GM23338 (cell line): ENCODE data around the gene SNRPN. TPM values are rescaled to one million over a fixed set of nuclear protein-coding genes. Genes with fewer than 3 reads are reported as not detected.
"Not testable (repeated sequence)": the region's sequence is repeated elsewhere in the genome, so short reads cannot be mapped to it uniquely, and the experiment has no call there.

ENCODE experiments used
- ATAC-seq: fragments of 200-7000 bp; cut with Tn5 transposase; 3 replicates; pipeline ENCODE4 v1.9.1; 2020
- DNase-seq: peaks from one replicate; pipeline ENCODE4 v3.0.0-alpha.2; 2015; ENCODE audit warnings: low spot score
- H2AFZ ChIP-seq: fragments of 200-600 bp; sonication (generic); 2 replicates; pipeline ENCODE4 v1.8.0; 2016; ENCODE audit warnings: antibody characterized with exemption, mild to moderate bottlenecking, moderate library complexity
- H3F3A ChIP-seq: fragments of 200-600 bp; sonication (generic); replicated peaks from 2 replicates; pipeline ENCODE4 v1.8.0; 2017; ENCODE audit warnings: antibody characterized with exemption, mixed run types, low read depth
- H3K27ac ChIP-seq: fragments of 200-600 bp; sonication (generic); 2 replicates; pipeline ENCODE4 v1.6.1; 2016; ENCODE audit warnings: low read depth
- H3K27me3 ChIP-seq: fragments of 200-600 bp; sonication (generic); 2 replicates; pipeline ENCODE4 v1.8.0; 2016; ENCODE audit warnings: mild to moderate bottlenecking, mixed run types, moderate library complexity; ENCODE audit not compliant: insufficient read depth
- H3K36me3 ChIP-seq: fragments of 200-600 bp; sonication (generic); 2 replicates; pipeline ENCODE4 v1.8.0; 2016; ENCODE audit warnings: mild to moderate bottlenecking; ENCODE audit not compliant: insufficient read depth
- H3K4me1 ChIP-seq: fragments of 200-600 bp; sonication (generic); 2 replicates; pipeline ENCODE4 v1.8.0; 2016; ENCODE audit warnings: mild to moderate bottlenecking, moderate library complexity; ENCODE audit not compliant: insufficient read depth
- H3K4me2 ChIP-seq: fragments of 200-600 bp; sonication (generic); 2 replicates; pipeline ENCODE4 v1.7.1; 2017; ENCODE audit warnings: mixed run types
- H3K4me3 ChIP-seq: fragments of 200-600 bp; sonication (generic); 2 replicates; pipeline ENCODE4 v1.6.1; 2016; ENCODE audit warnings: mixed run types
- H3K79me2 ChIP-seq: fragments of 200-600 bp; sonication (generic); replicated peaks from 2 replicates; pipeline ENCODE4 v1.8.0; 2017; ENCODE audit warnings: mild to moderate bottlenecking; ENCODE audit not compliant: insufficient read depth
- H3K9me2 ChIP-seq: fragments of 200-600 bp; sonication (generic); 2 replicates; pipeline ENCODE4 v1.8.0; 2017; ENCODE audit not compliant: insufficient read depth
- H4K20me1 ChIP-seq: fragments of 200-600 bp; sonication (generic); replicated peaks from 2 replicates; pipeline ENCODE4 v1.8.0; 2017; ENCODE audit warnings: mild to moderate bottlenecking; ENCODE audit not compliant: insufficient read depth
- H3K27ac Mint-ChIP-seq: 2 replicates; pipeline ENCODE4 v1.8.0; 2020; ENCODE audit warnings: inconsistent platforms, mild to moderate bottlenecking, moderate library complexity, mixed read lengths
- H3K27me3 Mint-ChIP-seq: 3 replicates; pipeline ENCODE4 v1.8.0; 2022; ENCODE audit warnings: low read depth, mild to moderate bottlenecking, moderate library complexity, mixed read lengths, inconsistent platforms; ENCODE audit not compliant: insufficient read depth, poor library complexity
- H3K36me3 Mint-ChIP-seq: 3 replicates; pipeline ENCODE4 v1.8.0; 2021; ENCODE audit warnings: low read depth, mild to moderate bottlenecking, inconsistent platforms, moderate library complexity, mixed read lengths
- H3K4me1 Mint-ChIP-seq: 3 replicates; pipeline ENCODE4 v1.8.0; 2020; ENCODE audit warnings: mild to moderate bottlenecking, inconsistent platforms, mixed read lengths
- H3K4me3 Mint-ChIP-seq: 3 replicates; pipeline ENCODE4 v1.8.0; 2021; ENCODE audit warnings: moderate library complexity, mild to moderate bottlenecking, inconsistent platforms, mixed read lengths
- H3K9me3 Mint-ChIP-seq: 3 replicates; pipeline ENCODE4 v1.8.0; 2020; ENCODE audit warnings: moderate library complexity, mild to moderate bottlenecking, inconsistent platforms, mixed read lengths
- EZH2 ChIP-seq: fragments of 200-600 bp; sonication (generic); IDR thresholded peaks from one replicate; pipeline ENCODE4 v1.8.0; 2017; ENCODE audit warnings: antibody characterized with exemption, mild to moderate bottlenecking, low read depth; ENCODE audit not compliant: unreplicated experiment
- EZH2phosphoT487 ChIP-seq: fragments of 200-600 bp; sonication (generic); IDR thresholded peaks from one replicate; pipeline ENCODE4 v1.8.1; 2018; ENCODE audit warnings: antibody characterized with exemption; ENCODE audit not compliant: unreplicated experiment
- NANOG ChIP-seq: IDR thresholded peaks from 2 replicates; pipeline ENCODE4 v1.6.1; 2016; ENCODE audit warnings: antibody characterized with exemption, borderline replicate concordance
- POLR2AphosphoS5 ChIP-seq: IDR thresholded peaks from 2 replicates; pipeline ENCODE4 v1.6.1; 2016; ENCODE audit warnings: antibody characterized with exemption, low read depth
- ZNF114 ChIP-seq: fragments of 250-450 bp; sonication (Bioruptor Pico); IDR thresholded peaks from 2 replicates; pipeline ENCODE4 v1.5.0; 2020; ENCODE audit warnings: mild to moderate bottlenecking, moderate library complexity
- polyA plus RNA-seq: library from polyadenylated mRNA; unstranded; fragments of >200 nt; fragmentation: Nextera tagmentation; extraction: Ambion mirVana; gene quantifications from 2 replicates; pipeline ENCODE4 v1.2.1, GENCODE V29; 2016
- total RNA-seq: library from RNA; depleted of rRNA; stranded (reverse); fragments of >200 nt; shearing (Covaris generic); gene quantifications from 2 replicates; pipeline ENCODE4 v1.2.3, GENCODE V29; 2014
- TF ChIP-seq, protein P1 (sequence below): fragments of 250-450 bp; sonication (Bioruptor Pico); IDR thresholded peaks from 2 replicates; pipeline ENCODE4 v1.5.0; 2020; ENCODE audit warnings: mild to moderate bottlenecking, moderate library complexity
- TF ChIP-seq, protein P2 (sequence below): IDR thresholded peaks from one replicate; pipeline ENCODE4 v1.6.1; 2018; ENCODE audit warnings: antibody characterized with exemption; ENCODE audit not compliant: unreplicated experiment

Gene SNRPN
- total and polyA plus RNA-seq, 2 experiments from 2014 or later: 919 to 966 TPM

DNA sequence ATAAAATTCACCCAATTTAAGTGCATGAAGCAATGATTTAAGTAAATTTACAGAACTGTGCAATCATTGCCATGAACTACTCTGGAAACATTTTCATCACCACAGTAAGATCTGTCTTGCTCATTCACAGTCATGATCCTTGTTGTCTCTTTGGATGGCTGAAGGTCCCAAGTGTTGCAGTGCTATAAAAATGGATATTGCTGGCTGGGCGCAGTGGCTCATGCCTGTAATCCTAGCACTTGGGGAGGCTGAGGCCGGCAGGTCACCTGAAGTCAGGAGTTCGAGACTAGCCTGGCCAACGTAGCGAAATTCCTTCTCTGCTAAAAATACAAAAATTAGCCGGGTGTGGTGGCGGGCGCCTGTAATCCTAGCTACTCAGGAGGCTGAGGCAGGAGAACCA is 17.0 kb downstream of the SNRPN start:
- H3K4me1 ChIP-seq: no peaks in the 10 kb centered on the region
- DNase-seq: no peak
- Mint-ChIP-seq H3K9me3 (peaks cover 56% of the 10 kb centered on the region), H3K36me3 (peaks cover 95% of the 10 kb centered on the region), H3K4me1 (peaks cover 26% of the 10 kb centered on the region), H3K4me3 (no peak overlapping the region), H3K27ac (no peak overlapping the region), H3K27me3 (peaks cover 15% of the 10 kb centered on the region)
- peaks cover 86% of the 10 kb centered on the region for H3K36me3 ChIP-seq
- no peaks in the 10 kb centered on the region; the same call in 1 of the 2 replicates for H3F3A ChIP-seq
- H3K27ac ChIP-seq: no peak overlapping the region
- no peak overlapping the region for H2AFZ ChIP-seq
- H3K79me2 ChIP-seq: peaks cover 100% of the 10 kb centered on the region
- H3K27me3 ChIP-seq: no peaks in the 10 kb centered on the region
- no peak for TF ChIP-seq EZH2phosphoT487
- TF ChIP-seq NANOG: no peak
- TF ChIP-seq, protein P1, sequence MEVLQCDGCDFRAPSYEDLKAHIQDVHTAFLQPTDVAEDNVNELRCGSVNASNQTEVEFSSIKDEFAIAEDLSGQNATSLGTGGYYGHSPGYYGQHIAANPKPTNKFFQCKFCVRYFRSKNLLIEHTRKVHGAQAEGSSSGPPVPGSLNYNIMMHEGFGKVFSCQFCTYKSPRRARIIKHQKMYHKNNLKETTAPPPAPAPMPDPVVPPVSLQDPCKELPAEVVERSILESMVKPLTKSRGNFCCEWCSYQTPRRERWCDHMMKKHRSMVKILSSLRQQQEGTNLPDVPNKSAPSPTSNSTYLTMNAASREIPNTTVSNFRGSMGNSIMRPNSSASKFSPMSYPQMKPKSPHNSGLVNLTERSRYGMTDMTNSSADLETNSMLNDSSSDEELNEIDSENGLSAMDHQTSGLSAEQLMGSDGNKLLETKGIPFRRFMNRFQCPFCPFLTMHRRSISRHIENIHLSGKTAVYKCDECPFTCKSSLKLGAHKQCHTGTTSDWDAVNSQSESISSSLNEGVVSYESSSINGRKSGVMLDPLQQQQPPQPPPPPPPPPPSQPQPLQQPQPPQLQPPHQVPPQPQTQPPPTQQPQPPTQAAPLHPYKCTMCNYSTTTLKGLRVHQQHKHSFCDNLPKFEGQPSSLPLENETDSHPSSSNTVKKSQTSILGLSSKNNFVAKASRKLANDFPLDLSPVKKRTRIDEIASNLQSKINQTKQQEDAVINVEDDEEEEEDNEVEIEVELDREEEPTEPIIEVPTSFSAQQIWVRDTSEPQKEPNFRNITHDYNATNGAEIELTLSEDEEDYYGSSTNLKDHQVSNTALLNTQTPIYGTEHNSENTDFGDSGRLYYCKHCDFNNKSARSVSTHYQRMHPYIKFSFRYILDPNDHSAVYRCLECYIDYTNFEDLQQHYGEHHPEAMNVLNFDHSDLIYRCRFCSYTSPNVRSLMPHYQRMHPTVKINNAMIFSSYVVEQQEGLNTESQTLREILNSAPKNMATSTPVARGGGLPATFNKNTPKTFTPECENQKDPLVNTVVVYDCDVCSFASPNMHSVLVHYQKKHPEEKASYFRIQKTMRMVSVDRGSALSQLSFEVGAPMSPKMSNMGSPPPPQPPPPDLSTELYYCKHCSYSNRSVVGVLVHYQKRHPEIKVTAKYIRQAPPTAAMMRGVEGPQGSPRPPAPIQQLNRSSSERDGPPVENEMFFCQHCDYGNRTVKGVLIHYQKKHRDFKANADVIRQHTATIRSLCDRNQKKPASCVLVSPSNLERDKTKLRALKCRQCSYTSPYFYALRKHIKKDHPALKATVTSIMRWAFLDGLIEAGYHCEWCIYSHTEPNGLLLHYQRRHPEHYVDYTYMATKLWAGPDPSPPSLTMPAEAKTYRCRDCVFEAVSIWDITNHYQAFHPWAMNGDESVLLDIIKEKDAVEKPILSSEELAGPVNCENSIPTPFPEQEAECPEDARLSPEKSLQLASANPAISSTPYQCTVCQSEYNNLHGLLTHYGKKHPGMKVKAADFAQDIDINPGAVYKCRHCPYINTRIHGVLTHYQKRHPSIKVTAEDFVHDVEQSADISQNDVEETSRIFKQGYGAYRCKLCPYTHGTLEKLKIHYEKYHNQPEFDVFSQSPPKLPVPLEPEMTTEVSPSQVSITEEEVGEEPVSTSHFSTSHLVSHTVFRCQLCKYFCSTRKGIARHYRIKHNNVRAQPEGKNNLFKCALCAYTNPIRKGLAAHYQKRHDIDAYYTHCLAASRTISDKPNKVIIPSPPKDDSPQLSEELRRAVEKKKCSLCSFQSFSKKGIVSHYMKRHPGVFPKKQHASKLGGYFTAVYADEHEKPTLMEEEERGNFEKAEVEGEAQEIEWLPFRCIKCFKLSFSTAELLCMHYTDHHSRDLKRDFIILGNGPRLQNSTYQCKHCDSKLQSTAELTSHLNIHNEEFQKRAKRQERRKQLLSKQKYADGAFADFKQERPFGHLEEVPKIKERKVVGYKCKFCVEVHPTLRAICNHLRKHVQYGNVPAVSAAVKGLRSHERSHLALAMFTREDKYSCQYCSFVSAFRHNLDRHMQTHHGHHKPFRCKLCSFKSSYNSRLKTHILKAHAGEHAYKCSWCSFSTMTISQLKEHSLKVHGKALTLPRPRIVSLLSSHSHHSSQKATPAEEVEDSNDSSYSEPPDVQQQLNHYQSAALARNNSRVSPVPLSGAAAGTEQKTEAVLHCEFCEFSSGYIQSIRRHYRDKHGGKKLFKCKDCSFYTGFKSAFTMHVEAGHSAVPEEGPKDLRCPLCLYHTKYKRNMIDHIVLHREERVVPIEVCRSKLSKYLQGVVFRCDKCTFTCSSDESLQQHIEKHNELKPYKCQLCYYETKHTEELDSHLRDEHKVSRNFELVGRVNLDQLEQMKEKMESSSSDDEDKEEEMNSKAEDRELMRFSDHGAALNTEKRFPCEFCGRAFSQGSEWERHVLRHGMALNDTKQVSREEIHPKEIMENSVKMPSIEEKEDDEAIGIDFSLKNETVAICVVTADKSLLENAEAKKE: no peak
- TF ChIP-seq ZNF114 (CRISPR knock-in tag): no peak
- no peak for TF ChIP-seq POLR2AphosphoS5
- TF ChIP-seq, protein P2, sequence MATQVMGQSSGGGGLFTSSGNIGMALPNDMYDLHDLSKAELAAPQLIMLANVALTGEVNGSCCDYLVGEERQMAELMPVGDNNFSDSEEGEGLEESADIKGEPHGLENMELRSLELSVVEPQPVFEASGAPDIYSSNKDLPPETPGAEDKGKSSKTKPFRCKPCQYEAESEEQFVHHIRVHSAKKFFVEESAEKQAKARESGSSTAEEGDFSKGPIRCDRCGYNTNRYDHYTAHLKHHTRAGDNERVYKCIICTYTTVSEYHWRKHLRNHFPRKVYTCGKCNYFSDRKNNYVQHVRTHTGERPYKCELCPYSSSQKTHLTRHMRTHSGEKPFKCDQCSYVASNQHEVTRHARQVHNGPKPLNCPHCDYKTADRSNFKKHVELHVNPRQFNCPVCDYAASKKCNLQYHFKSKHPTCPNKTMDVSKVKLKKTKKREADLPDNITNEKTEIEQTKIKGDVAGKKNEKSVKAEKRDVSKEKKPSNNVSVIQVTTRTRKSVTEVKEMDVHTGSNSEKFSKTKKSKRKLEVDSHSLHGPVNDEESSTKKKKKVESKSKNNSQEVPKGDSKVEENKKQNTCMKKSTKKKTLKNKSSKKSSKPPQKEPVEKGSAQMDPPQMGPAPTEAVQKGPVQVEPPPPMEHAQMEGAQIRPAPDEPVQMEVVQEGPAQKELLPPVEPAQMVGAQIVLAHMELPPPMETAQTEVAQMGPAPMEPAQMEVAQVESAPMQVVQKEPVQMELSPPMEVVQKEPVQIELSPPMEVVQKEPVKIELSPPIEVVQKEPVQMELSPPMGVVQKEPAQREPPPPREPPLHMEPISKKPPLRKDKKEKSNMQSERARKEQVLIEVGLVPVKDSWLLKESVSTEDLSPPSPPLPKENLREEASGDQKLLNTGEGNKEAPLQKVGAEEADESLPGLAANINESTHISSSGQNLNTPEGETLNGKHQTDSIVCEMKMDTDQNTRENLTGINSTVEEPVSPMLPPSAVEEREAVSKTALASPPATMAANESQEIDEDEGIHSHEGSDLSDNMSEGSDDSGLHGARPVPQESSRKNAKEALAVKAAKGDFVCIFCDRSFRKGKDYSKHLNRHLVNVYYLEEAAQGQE: no peak
- TF ChIP-seq EZH2: no peak
- peaks cover 32% of the 10 kb centered on the region for H4K20me1 ChIP-seq
- H3K9me2 ChIP-seq: no peaks in the 10 kb centered on the region
- H3K4me3 ChIP-seq: no peak overlapping the region
- H3K4me2 ChIP-seq: no peak overlapping the region
- no peak for ATAC-seq

DNA sequence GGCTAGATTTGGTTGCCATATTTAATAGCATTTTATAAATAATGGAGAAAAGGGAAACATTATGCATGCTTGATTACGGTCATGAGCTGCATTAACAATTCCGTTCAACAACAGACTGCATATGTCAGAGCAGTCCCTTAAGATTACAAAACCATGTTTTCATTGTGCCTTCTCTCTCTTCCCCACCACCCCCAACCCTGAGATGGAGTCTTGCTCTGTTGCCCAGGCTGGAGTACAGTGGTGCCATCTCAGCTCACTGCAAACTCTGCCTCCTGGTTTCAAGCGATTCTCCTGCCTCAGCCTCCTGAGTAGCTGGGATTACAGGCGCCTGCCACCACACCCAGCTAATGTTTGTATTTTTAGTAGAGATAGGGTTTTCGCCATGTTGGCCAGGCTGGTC is 17.9 kb downstream of the SNRPN start:
- H3K36me3 ChIP-seq: peaks cover 80% of the 10 kb centered on the region

More for the DNA sequence above, 17.9 kb downstream of the SNRPN start:
- ATAC-seq, H3K4me1 ChIP-seq, H3K4me2 ChIP-seq, H3K27ac Mint-ChIP-seq, H3K9me2 ChIP-seq, H3K4me3 ChIP-seq, H3K27me3 ChIP-seq, DNase-seq, H3F3A ChIP-seq, H2AFZ ChIP-seq, H3K4me3 Mint-ChIP-seq: not testable (repeated sequence)
- peaks cover 54% of the 10 kb centered on the region for H3K9me3 Mint-ChIP-seq
- peaks cover 15% of the 10 kb centered on the region for H3K27me3 Mint-ChIP-seq
- peaks cover 100% of the 10 kb centered on the region for H3K79me2 ChIP-seq
- peaks cover 95% of the 10 kb centered on the region for H3K36me3 Mint-ChIP-seq
- peak overlapping the region; percentile 10; the same call in 1 of the 2 replicates for H3K27ac ChIP-seq
- H3K4me1 Mint-ChIP-seq: peaks cover 26% of the 10 kb centered on the region
- peaks cover 27% of the 10 kb centered on the region for H4K20me1 ChIP-seq
